Measurements from ENCODE around the gene SBF2.
"Not testable (repeated sequence)": the region's sequence is repeated elsewhere in the genome, so short reads cannot be mapped to it uniquely, and the experiment has no call there.

Gene SBF2

GRCh38 chr11:9905501-9905951 lies 388.5 kb downstream of the SBF2 start:
- no peak overlapping the region for H2AFZ ChIP-seq (ENCODE audit: low read depth)
- TF ChIP-seq CTCF (conservative IDR thresholded peaks at IDR 0.05; ENCODE audit: low read depth, low read length) = no peak
- no peaks in the 10 kb centered on the region for H3K4me1 ChIP-seq (ENCODE audit: low read depth, poor library complexity, severe bottlenecking)
- H3K27ac ChIP-seq = no peak overlapping the region
- no peaks in the 10 kb centered on the region for H4K20me1 ChIP-seq (ENCODE audit: insufficient read depth)
- no peaks in the 10 kb centered on the region for H3K27me3 ChIP-seq (ENCODE audit: insufficient read depth, low read depth)
- no peak overlapping the region for H3K4me2 ChIP-seq
- no peaks in the 10 kb centered on the region for H3K79me2 ChIP-seq (ENCODE audit: insufficient read depth, low read depth)
- no peak overlapping the region for H3K4me3 ChIP-seq (IDR thresholded peaks at IDR 0.05; ENCODE audit: insufficient read depth, low read depth, low read length)
- no peaks in the 10 kb centered on the region for H3K36me3 ChIP-seq (ENCODE audit: insufficient read depth)
- H3K9ac ChIP-seq = no peak overlapping the region

GRCh38 chr11:9903579-9903978 lies 390.4 kb downstream of the SBF2 start:
- H3K4me1 ChIP-seq (ENCODE audit: low read depth, poor library complexity, severe bottlenecking) = no peaks in the 10 kb centered on the region

GRCh38 chr11:9901943-9902342 lies 392.1 kb downstream of the SBF2 start:
- no peak overlapping the region for H3K27ac ChIP-seq
- H3K27me3 ChIP-seq (ENCODE audit: insufficient read depth, low read depth) = no peaks in the 10 kb centered on the region

More at GRCh38 chr11:9903579-9903978, 390.4 kb downstream of the SBF2 start:
- no peak overlapping the region for H3K27ac ChIP-seq
- H3K27me3 ChIP-seq (ENCODE audit: insufficient read depth, low read depth) = no peaks in the 10 kb centered on the region
- no peaks in the 10 kb centered on the region for H4K20me1 ChIP-seq (ENCODE audit: insufficient read depth)
- no peak overlapping the region for H3K4me2 ChIP-seq
- no peaks in the 10 kb centered on the region for H3K79me2 ChIP-seq (ENCODE audit: insufficient read depth, low read depth)
- H3K4me3 ChIP-seq (IDR thresholded peaks at IDR 0.05; ENCODE audit: insufficient read depth, low read depth, low read length) = no peak overlapping the region
- no peak for TF ChIP-seq CTCF (conservative IDR thresholded peaks at IDR 0.05; ENCODE audit: low read depth, low read length)
- no peak overlapping the region for H2AFZ ChIP-seq (ENCODE audit: low read depth)
- no peaks in the 10 kb centered on the region for H3K36me3 ChIP-seq (ENCODE audit: insufficient read depth)
- H3K9ac ChIP-seq = no peak overlapping the region

GRCh38 chr11:9900253-9900652 lies 393.8 kb downstream of the SBF2 start:
- H3K4me1 ChIP-seq (ENCODE audit: low read depth, poor library complexity, severe bottlenecking); H3K36me3 ChIP-seq (ENCODE audit: insufficient read depth); H4K20me1 ChIP-seq (ENCODE audit: insufficient read depth); H3K4me2 ChIP-seq; H3K27ac ChIP-seq; H3K4me3 ChIP-seq (IDR thresholded peaks at IDR 0.05; ENCODE audit: insufficient read depth, low read depth, low read length); H3K79me2 ChIP-seq (ENCODE audit: insufficient read depth, low read depth); H3K27me3 ChIP-seq (ENCODE audit: insufficient read depth, low read depth); H2AFZ ChIP-seq (ENCODE audit: low read depth); H3K9ac ChIP-seq: not testable (repeated sequence)

More at GRCh38 chr11:9901943-9902342, 392.1 kb downstream of the SBF2 start:
- Histone ChIP-seq H3K79me2 (ENCODE audit: insufficient read depth, low read depth) (no peaks in the 10 kb centered on the region), H4K20me1 (ENCODE audit: insufficient read depth) (no peaks in the 10 kb centered on the region), H3K36me3 (ENCODE audit: insufficient read depth) (no peaks in the 10 kb centered on the region), H3K9ac (no peak overlapping the region), H2AFZ (ENCODE audit: low read depth) (no peak overlapping the region), H3K4me1 (ENCODE audit: low read depth, poor library complexity, severe bottlenecking) (no peaks in the 10 kb centered on the region), H3K4me3 (IDR thresholded peaks at IDR 0.05; ENCODE audit: insufficient read depth, low read depth, low read length) (no peak overlapping the region), H3K4me2 (no peak overlapping the region)
- no peak for TF ChIP-seq CTCF (conservative IDR thresholded peaks at IDR 0.05; ENCODE audit: low read depth, low read length)

- no peaks in the 10 kb centered on the region for H4K20me1 ChIP-seq (ENCODE audit: insufficient read depth)
- TF ChIP-seq CTCF (conservative IDR thresholded peaks at IDR 0.05; ENCODE audit: low read depth, low read length) = no peak
- no peak overlapping the region for H2AFZ ChIP-seq (ENCODE audit: low read depth)
- H3K27ac ChIP-seq = no peak overlapping the region
- no peak overlapping the region for H3K9ac ChIP-seq
- no peaks in the 10 kb centered on the region for H3K4me1 ChIP-seq (ENCODE audit: low read depth, poor library complexity, severe bottlenecking)
- no peak overlapping the region for H3K4me2 ChIP-seq
- no peak overlapping the region for H3K4me3 ChIP-seq (IDR thresholded peaks at IDR 0.05; ENCODE audit: insufficient read depth, low read depth, low read length)
- H3K27me3 ChIP-seq (ENCODE audit: insufficient read depth, low read depth) = no peaks in the 10 kb centered on the region
- H3K79me2 ChIP-seq (ENCODE audit: insufficient read depth, low read depth) = no peaks in the 10 kb centered on the region
- no peaks in the 10 kb centered on the region for H3K36me3 ChIP-seq (ENCODE audit: insufficient read depth)
Measured at GRCh38 chr11:9899676-9900075, 394.3 kb downstream of the SBF2 start.

Data from KMS-11 (cell line).